NCI-H2081 (cell line): Measurements from ENCODE around the gene ZBTB46.
"Not testable (repeated sequence)": the region's sequence is repeated elsewhere in the genome, so short reads cannot be mapped to it uniquely, and the experiment has no call there.

Experiments used
- DNase-seq, 2 experiments: peaks; one replicate each; lab custom pipeline; 2025; lab: John Stamatoyannopoulos, UW

Gene ZBTB46

DNA sequence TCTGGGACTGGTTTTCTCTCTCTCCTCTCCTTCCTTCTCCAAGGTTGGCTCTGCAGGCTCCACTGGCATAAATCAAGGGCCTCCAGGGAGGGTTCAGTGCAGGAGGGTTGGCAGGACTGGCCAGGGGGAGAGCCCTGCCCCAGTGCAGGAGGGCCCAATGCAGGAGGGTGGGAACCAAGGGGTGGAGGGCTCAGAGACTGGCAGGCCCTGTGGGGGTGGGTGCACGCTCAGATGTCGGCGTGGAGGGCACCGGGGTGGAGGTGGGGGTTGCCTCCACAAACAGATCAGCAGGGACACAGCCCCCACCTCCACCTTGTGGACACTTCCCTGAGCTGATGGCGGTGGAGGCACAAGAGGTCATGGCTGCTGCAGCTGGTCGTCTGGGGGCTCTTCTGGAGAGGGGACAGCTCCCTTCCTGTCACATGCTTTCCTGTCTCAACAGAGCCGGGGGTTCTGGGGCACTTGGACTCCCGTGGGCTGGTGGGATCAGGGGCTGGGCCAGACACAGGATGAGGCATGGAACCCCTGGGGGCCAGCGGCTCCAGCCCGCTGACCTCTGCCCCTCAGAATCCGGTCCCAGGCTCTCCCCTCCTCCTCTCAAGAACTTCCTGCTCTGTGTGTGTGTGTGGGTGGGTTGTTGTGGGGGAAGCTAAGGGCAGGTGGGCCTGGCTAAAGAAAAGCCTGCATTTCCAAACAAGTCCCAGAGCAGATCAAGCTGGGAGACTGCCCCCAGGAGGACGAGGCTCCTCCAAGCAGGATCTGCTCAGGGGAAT lies 27.5 kb upstream of the ZBTB46 start:
- DNase-seq: no peak

DNA sequence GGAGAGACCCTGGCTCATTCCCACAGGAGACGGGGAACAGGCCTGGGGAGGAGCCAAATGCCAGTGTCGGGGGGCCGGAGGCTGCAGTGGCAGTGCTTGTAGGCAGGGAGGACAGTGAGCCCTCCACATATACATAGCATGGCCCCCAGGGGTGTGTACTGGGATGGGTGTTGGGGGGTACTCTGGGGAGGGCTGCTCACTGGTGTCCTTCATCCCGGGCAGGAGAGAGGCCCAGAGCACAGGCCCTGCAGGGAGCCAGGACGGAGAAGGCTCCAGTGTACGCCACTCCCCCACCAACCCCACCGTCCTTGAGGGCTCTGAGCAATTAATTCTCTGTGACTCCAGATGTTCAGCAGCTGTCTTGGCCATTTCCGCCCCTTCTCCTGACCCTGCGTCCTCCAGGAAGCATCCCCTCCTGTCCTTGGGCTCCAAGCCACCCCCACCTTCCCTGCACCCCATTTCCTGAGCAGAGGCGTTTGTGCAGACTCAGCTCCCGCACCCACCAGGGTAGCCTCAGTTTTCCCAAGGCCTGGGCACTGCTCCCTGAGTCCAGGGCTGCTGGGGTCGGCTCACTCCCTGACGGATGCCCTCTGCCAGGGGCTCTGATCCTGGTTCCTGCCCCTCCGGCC lies 26.8 kb upstream of the ZBTB46 start:
- DNase-seq: no peak

DNA sequence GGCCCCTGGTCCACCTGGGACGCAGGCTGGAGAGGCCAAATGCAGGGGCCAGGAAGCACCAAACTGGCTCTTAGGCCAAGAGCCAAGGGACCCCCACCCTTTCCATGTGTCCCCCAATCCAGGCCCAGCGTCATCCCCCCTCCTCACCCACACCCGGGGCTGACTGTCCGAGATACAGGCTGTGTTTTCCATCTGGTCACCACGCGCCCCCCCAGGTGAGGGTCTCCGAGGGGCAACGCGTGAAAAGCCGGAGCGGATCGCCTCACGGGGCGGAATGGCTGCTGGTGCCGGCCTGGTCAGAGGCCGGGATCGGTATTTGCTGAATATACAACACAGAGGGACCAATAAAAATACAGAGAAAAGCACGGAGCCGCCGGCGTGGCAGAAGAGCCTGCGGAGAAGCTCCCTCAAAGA lies 25.0 kb upstream of the ZBTB46 start:
- DNase-seq: no peak

DNA sequence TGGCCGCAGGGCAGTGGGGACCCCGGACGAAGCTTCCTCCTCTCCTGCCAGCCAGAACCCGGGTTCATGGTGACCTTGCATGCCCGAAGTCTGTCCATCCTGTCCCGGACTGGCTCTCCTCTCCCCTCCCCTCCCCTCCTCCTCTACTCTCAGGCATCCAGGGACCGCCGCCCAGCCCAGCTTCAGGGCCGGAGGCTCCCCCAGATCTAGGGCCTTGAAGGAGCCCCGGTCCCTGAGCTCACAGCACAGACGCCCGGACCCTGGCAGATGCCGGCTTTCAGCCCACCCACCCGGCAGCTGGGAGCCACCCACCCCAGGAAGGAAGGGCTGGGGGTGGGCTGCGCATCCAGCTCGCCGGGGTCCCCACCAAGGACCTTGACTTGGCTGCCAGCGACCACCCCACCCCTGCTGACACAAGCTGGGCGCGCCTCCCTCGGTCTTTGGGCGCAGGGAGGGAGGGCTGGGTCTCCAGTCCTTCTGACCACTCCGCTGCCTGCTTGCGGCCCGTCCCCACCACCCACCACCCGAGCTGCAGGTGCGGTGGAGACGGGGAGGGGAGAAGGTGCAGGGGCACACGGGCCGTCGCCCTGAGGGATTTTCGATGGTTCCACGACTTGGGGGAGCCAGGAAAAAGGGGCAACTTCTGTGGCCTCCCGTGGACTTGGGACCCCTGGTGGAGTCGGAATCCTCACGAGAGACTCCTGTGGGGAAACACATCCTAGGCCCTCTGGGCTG lies 24.5 kb upstream of the ZBTB46 start:
- DNase-seq: no peak

DNA sequence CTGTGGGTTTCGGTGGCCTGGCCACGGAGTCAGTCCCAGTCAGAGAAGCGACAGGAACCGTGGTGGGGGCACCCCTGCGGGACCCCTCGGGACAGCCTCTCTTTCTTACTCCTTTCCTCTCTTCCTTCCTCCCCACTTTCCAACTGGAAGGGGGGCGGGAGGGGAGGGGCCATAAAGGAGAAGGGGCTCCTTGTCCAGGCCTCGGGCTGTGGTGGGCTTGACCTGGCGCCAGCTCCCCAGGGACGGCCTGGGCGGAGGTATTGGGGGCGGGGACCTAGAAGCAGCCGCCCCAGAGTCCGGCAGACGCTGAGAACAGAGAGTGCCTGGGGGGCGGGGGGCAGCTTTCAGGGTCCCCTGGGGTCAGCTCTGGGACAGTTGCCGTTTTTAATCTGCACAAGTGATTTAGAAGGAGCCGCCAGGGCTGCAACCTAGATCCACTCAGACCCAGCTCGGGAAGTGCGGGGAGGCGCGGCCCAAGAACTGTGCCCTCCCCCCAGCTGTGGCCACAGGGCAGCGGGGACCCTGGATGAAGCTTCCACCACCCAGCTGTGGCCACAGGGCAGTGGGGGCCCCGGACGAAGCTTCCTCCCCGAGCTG lies 23.8 kb upstream of the ZBTB46 start:
- no peak for DNase-seq

DNA sequence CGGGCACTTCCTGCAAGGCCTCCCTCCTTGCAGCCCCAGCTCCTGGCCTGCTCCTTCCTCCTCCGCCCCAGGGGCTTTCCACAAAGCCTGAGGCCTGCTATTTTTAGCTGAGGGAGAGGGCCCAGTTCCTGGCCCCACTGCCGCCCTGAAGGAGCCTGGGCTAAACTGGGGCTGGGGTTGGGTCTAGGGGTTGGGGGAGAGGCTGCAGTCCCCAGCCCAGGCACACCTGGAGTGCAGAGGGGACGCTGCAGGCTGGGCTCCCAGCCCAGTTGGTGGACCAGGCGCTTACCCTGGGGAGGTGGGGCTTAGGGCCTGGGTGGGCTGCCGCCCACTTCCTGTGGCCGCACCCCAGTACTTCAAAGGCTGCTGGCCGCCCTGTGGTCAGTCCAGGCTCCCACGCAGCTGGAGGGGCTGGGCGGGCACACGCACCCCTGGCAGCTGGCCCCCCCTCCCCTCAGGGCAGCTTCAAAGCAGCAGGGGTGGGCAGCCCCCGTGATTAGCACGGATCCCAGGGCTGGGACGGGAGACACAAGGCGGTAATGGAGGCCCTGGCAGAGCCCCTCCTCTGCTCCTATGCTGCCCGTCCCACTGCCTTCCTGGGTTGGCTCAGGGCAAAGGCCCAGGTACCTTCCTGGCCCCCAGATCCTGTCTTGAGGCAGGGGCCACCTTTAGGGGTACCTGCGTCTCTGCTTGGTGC lies 23.2 kb upstream of the ZBTB46 start:
- DNase-seq: no peak

DNA sequence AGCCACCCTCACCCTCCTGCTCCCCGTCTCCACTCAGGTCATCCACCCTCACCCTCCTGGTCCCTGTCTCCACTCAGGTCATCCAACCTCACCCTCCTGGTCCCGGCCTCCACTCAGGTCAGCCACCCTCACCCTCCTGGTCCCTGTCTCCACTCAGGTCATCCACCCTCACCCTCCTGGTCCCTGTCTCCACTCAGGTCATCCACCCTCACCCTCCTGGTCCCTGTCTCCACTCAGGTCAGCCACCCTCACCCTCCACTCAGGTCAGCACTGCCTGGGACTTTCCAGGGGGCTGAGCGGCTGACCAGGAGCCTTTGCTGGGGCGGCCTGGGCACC lies 22.6 kb upstream of the ZBTB46 start:
- DNase-seq: not testable (repeated sequence)

DNA sequence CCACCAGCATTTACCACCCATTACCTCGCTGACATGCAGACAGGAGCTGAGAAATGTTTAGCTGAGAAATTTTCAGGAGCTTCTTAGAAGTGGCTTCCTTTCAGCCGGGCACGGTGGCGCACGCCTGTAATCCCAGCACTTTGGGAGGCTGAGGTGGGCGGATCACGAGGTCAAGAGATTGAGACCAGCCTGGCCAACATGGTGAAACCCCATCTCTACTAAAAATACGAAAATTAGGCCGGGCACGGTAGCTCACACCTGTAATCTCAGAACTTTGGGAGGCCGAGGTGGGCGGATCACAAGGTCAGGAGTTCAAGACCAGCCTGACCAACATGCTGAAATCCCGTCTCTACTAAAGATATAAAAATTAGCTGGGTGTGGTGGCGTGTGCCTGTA lies 20.5 kb upstream of the ZBTB46 start:
- DNase-seq: not testable (repeated sequence)

DNA sequence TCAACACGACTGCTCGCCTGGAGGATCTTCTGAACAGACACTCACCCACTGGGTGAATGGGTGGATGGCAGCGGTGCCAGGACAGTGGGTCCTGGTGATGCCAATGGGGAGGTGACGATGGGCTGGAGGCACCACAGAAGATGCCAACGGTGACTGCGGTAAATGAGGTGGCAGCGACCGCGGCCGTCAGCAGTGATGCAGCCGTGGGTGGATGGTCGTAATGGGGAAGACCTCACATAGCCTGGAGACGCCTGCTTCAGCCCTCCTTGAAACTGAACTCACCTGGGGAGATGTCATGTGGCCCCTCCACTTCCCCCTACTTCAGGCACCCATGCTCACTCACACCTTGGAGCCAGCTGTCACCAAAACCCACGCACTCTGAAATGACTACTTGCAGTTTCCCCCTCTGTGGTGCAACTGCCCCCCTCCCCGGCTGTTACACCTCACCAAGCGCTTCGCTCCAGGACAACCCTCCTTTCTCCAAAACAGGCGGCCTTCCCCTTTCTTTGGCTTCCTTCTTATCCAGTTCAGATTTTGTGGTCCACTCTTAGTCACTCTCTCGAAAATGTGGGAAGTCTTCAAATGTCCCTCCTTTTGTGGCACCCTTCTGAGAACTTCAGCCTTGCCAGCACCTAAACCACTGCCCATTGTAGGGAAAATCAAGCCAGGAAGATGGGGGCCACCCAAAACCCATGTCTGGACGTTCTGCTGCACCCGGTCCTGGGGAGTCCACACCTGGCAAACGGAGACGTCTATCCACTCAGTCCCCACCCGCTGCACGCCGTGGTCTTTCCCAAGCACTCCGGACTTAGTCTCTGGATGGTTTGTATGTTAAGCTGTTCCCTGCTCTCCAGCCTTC lies 19.9 kb upstream of the ZBTB46 start:
- no peak for DNase-seq

DNA sequence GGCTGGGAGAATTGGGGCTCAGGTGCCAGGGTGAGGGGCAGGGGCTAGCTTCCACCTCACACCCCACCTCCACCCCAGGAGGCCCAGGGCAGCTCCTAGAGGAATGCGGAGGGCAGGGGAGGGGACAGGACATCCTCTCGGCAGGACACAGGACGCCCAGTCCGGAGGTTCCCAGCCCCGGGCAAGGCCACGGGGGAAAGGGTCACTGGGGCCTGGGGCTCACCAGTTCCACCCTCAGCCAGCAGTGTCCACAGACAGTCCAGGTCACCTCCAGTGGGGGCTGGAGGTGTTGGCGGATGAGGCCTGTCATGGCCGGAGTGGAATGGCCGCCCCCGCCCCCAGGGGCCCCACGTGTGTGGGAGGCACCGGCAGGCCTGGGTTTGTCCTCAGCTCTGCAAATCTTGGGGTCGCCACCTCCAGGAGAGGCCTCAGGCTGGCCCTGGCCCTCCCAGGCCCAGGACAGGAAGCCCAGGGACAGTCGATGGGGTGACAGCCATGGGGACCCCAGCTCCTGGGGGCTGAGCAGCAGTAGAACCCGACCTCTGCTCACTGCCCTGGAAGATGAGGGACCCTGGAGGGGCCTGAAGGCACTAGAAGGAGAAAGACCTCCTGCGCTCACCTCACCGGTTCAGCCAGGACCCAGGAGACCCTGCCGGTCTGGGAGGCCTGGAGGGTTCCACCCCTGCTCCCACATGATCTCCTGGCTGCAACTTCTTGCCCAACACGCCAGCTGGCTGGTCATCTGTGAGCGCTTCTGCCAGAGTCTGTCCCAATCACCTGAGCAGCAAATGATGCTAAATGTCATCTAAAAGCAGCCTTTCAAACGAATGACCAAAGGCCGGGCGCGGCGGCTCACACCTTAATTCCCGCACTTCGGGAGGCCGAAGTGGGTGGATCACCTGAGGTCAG lies 17.2 kb upstream of the ZBTB46 start:
- DNase-seq: no peak

DNA sequence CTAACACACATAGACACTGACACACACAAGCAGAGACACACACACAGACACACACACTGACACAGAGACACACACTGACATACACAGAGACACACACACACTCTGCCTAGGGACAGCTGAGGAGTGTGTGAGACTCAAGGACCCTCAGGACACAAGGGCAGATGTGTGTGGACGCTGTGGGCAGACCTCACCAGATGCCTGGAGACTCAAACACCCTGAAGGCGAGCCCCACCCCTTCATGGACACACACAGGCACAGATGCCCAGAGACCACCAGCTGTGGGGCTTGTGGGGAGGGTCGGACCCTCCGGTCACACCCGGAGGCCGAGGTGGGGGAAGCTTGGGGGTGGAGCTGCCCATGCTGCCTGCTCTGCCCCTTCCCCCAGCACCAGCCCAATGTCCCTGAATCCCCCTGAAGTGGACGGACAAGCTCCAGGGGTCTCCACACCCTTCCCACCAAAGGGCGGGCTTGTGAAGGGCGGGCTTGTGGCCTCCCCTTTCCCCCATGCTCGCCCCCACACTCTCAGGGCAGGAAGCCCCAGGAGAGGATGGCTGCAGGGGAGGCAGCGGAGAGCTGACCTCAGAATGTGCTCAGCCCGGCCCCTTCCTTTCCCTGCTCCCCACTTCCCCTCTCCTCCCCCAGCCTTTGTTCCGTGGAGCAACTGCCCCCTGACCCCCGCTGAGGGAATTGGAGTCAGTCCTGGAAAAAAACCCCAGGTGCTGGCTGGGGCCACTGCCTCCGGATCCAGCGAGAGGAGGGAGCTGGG lies 16.4 kb upstream of the ZBTB46 start:
- no peak for DNase-seq

DNA sequence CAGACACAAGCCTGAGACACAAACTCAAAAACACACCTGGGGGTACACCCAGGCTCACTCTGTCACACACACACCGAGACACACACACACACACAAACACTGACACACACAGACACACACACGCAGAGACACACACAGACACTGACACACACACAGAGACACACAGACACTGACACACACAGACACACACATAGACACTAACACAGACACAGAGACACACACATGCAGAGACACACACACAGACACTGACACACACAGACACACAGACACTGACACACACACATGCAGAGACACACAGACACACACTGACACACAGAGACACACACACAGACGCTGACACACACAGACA lies 15.8 kb upstream of the ZBTB46 start:
- no peak for DNase-seq

DNA sequence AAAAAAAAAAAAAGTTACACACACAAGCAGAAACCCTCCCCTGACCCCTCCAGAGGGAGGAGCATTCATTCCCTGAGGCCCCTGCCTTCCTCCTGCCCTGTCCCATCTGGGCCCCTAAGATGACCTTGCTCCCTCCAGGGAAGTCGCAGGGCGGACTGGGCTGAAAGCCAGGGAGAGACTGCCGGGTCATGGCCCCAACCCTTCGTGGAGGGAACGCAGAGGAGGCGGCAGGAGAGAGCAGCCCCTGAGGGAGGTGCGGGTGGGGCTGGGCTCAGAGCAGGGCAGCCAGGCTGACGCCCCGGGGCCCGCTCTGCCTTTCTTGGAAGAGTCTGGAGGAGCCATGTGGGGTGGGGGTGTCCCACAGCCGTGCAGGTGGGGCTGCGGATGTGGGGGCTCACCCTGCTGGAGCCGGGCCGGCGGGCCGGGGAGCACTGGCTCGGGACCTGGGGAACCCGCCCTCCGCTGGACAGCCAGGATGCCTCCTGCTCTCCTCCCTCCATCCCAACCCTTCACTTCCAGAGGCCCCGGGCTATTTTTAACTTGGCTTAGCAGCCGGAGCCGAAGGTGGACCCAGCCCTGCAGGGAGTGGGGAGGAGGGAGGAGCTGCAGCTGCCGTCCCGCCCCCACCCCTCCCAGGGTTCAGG lies 15.2 kb upstream of the ZBTB46 start:
- no peak for DNase-seq

DNA sequence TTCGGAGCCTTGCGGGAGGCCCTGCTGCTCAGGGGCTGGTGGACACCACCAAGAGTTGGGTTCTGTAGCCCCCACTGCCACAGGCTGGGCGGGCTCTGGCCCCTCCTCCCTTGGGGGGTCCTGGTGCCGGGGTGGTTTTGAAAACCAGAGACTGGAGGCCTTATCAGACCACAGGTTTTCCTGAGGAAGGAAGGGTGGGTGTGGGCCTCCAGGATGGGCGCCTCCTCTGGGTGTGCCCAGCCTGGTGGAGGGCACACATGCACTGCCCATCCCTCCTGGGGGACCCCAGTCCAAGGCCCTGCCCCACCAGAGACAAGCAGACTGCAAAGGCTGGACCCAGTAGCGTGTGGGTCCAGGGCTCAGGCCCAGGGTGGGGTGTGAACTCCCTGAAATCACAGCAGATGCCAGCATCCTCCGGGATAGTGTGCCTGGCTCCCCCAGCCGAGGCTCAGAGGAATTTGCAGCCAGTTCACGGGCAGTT lies 13.5 kb upstream of the ZBTB46 start:
- DNase-seq: no peak

DNA sequence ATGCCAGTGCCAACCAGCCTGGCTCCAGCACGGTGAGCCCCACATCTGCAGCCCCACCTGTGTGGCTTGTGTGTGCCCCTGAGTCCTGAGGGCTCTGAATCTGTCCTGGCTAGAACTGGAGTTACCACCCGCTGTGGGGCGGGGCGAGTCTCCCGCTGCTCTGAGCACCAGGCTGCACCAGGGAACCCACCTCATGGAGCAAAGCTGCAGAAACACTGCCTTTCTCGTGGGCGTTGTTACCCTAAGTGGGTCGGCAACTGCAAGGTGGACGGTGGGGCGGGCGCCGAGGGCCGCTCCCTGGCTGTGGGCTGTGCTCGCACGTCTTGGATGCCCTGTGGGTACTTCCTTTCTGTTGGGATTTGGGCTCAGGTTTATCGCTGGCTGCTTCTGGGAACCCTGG lies 12.7 kb upstream of the ZBTB46 start:
- no peak for DNase-seq

DNA sequence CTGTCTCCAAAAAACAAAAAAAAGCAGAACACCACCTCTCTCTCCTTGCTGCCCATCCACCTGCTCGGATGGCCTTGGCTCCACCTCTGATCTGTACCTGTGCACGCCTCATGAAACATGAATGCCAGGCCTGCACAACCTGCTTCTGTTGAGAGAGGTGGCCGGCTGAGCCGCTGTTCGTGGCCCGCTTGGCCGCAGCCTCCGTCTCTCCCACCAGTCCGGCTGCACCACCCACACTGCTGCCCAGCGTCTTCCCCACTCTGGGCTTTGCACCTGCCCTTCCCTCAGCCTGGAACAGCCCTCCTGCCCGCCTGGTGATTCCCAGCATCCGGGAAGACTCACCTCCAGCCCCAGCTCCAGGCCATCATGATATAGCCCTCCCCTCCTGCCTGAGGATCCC lies 12.2 kb upstream of the ZBTB46 start:
- DNase-seq: no peak

DNA sequence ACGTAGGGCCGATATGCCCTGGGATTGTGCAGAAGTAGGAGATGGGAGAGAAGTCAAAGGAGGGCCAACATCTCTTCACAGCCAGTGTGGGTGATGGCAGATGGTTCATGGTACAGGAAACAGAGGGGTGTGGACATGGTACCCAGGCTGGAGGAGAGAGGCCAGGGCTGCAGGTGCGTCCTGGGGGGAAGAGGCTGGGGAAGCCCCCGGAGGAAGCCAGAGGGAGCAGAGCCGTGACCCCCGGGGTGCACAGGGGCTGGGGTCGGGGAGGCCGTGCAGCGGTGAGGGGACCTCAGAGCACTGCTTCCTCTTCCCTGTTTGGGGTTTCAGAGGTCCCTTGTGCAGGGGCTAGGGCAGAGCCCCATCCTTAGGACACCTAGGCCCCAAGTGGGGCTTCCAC lies 11.2 kb upstream of the ZBTB46 start:
- no peak for DNase-seq

DNA sequence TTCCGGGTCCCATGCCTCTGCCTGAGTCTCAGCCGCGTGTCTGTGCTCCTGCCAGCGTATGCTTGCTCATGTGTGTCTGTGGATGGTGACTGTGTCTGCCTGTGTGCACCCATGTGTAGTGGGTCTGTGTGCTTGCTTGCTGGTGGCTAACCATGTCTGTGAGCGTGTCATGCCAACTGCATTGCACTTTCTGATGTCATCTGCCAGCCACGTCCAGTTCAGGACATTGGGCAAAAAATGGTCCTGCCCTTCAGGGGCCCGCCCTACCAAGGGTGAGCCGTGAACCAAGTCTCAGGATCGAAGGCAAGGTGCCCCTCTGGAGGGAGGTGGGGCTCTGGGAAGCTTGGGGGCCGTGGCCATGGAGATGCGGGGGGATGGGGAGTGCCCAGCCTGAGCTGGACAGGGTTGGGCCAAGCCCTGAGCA lies 9.4 kb upstream of the ZBTB46 start:
- DNase-seq: no peak

DNA sequence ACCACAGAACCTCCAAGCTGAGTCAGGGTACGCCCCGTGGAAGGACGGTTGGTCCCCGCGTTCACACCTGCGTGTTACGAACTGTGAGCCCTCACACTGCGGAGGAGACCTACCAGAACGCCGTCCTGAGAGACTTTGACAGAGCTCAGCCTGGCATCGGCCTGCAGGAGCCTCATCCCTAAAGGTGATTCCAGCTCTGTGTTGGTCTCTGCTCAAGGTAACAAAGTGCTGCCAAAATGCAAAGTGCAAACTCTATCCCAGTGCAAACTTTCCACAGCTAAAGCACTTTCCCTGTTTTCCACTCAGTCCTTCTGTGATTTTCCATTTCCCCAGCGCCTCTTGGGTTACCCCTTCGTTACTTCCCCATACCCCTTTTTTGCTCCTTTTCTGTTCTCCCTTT lies 8.6 kb upstream of the ZBTB46 start:
- no peak for DNase-seq
